Stimulated activated CD8-positive, alpha-beta memory T cell treated with anti-CD3 and anti-CD28 coated beads, Interleukin-15, amount 100 ng/mL, for 1 hour (primary cell): ENCODE measurements around the gene P3R3URF.

ENCODE experiments used
- DNase-seq: peaks from one replicate; pipeline ENCODE4 v3.0.0-alpha.2; 2020; ENCODE audit warnings: low read depth

Gene P3R3URF

DNA sequence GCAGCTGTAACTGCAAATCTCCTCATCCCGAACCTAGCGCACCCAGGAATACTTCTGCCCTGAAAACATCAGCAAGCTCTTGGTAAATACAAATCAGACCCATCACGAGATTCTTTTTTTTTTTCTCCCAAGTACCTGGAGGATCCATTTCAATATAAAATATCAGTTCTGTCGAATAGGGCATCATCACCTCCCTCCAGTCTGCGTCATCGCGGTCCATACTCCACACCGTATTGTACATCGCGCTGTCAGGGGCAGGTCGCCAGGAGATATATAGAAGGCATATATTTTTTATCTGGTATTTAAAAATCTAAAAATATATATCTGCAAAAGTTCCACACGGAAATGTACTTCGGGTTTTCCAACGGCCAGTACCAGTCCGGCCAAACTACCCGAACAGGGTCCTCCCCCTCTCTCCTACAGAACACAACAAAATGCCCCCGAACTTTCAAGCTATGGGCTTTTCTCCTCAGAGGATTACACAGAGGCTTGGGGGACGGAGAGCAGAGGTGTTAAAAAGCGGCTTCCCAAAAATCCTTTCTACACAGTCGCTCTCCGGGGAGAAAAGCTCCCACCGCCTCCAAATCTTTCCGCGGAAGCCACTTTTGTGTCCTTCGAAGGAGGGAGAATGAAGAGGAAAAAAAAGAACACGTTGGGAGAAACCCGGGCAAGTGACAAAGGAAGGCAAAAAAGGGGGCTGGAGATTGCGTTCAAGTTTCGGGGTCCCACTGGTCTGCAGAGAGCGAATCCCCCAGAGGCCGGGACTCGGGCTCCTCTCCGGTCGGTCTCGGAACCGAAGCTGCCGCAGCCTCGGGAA lies 44.4 kb downstream of the P3R3URF start:
- DNase-seq: no peak

DNA sequence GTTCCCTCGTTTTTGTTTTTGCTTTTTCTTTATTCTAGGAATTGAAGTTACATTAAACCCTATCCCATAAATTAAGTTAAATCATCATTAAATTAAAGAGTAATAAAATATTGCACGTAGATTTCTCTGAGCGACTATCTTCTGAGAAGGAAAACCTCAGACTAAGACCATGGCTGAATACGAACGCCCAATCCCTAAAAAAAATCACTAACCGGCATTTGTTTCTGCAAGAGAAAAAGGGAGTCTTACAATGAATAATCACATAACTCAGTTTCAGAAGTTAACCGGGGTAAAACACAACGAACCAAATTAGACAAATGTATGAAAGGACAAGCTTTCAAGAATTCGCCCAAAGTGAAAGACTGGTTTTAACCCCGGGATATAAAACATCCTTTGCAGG lies 45.2 kb downstream of the P3R3URF start:
- DNase-seq: no peak

DNA sequence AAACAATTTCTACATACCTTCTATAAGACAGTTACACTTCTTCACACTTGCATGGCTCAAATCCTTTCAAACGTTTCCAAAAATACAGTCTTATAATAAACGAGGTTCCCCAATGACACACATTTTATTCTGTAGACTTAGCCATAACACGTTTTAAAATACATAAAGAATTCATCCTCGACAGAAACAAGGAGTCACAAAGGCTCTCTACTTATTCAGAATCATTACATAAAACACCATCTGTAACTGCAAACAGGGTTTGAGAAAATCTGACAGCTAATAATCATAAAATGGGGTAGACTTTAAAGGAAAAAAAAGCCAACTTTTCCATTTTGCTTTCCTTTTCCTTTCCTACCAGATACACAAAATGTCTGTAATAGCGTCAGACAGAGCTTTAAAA lies 45.7 kb downstream of the P3R3URF start:
- no peak for DNase-seq

DNA sequence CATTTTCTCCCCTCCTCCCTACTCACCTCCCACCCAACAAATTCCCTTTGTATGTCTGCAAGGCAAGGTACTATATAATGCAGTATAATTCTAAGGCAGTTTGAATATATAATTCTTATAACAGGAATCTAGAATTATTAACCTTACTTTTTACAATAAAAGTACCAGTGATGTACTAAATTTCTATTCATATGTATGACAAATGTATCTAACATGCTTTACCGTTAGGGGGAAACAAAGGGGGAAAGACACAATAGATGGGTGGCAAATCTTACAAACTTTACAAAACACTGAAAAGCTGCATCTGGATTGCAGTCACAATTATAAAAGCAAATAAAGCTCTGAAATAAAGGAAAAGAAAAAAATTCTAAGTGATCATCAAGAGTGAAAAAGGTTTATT lies 46.2 kb downstream of the P3R3URF start:
- no peak for DNase-seq

DNA sequence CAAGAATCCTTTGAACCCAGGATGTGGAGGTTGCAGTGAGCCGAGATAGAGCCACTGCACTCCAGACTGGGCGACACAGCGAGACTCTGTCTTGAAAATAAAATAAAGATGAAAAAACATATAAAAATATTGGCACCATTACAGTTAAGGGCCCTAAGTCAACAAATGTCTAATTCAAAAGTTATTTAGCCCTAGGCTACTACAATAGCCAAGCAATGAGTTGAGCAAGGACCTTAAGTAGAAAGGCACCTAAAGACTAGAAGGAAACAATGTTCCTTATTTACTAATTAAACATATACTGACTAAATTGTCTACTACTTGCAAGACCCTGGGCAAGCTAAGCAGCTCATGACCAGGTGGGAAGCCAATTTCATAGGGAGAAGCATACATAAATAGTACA lies 47.9 kb downstream of the P3R3URF start:
- no peak for DNase-seq
